ENCODE data around the gene MLKL.
"Not testable (repeated sequence)": the region's sequence is repeated elsewhere in the genome, so short reads cannot be mapped to it uniquely, and the experiment has no call there.

The MLKL gene

GRCh38 chr16:74659041-74659440 is 41.6 kb downstream of the MLKL start:
- in situ Hi-C loops (cut with HindIII; ENCODE audit: low sequenced_read_pairs) = no loop called here
- H3K4me3 ChIP-seq (ENCODE audit: low read depth, low read length) = no peak overlapping the region
- DNase-seq (ENCODE audit: low read depth, low spot score) = no peak
- TF ChIP-seq, protein P1, sequence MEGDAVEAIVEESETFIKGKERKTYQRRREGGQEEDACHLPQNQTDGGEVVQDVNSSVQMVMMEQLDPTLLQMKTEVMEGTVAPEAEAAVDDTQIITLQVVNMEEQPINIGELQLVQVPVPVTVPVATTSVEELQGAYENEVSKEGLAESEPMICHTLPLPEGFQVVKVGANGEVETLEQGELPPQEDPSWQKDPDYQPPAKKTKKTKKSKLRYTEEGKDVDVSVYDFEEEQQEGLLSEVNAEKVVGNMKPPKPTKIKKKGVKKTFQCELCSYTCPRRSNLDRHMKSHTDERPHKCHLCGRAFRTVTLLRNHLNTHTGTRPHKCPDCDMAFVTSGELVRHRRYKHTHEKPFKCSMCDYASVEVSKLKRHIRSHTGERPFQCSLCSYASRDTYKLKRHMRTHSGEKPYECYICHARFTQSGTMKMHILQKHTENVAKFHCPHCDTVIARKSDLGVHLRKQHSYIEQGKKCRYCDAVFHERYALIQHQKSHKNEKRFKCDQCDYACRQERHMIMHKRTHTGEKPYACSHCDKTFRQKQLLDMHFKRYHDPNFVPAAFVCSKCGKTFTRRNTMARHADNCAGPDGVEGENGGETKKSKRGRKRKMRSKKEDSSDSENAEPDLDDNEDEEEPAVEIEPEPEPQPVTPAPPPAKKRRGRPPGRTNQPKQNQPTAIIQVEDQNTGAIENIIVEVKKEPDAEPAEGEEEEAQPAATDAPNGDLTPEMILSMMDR (IDR thresholded peaks at IDR 0.05; ENCODE audit: low read depth, low read length) = no peak

DNA sequence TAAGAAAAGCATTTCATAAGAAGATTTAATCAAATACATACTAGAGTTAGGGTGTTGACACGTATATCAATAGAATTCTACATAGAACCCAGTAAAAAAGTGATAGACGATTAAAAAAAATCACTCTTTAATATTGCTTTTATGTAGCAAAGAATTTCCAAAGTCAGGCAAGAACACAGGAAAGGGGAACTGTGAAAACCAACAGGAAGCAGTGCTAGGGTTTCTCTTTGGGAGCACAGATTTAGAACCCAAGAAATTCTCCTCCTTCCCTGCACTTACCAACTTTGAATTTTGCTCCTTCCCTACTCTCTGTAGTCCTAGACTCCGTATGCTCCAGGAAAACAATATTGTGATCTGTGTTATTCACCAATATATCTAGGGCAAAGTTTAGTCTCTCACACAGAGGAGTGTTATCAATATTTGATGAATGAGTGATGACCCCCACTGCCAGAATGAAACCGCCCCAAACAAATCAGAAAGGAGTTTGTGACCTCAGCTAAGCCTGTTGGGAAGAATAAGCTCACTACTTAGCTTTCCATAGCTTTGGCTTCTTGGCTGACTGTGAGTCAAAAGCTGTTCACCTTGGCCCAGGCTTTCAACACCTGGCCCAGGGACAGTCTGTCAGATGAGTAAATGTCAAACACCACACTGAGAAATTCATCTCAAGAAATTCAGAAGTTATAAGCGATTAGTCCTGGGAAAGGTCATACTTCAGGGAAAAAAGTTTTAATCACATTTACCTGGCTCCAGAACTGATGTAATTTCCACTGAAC is 42.6 kb downstream of the MLKL start:
- in situ Hi-C loops (cut with HindIII; ENCODE audit: low sequenced_read_pairs) = no loop called here
- TF ChIP-seq, protein P1 (IDR thresholded peaks at IDR 0.05; ENCODE audit: low read depth, low read length) = no peak

DNA sequence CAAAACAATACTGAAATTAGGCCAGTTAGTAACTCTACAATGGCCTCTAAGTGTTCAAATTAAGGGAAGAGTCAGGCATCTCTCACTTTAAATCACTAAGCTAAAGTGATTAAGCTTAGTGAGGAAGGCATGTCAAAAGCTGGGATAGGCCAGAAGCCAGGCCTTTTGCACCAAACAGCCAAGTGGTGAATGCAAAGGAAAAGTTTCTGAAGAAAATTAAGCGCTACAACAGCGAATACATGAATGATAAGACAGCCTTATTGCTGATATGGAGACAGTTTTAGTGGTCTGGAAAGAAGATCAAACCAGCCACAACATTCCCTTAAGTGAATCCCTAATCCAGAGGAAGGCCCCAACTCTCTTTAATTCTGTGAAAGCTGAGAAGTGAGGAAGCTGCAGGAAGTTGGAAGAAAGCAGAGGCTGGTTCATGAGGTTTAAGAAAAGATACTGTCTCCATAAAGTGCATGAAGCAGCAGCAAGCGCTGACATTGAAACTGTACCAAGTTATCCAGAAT is 46.1 kb downstream of the MLKL start:
- in situ Hi-C loops (cut with HindIII; ENCODE audit: low sequenced_read_pairs) = no loop called here
- no peak overlapping the region for H3K4me3 ChIP-seq (ENCODE audit: low read depth, low read length)
- TF ChIP-seq, protein P1 (IDR thresholded peaks at IDR 0.05; ENCODE audit: low read depth, low read length) = no peak
- DNase-seq (ENCODE audit: low read depth, low spot score) = no peak

More for the DNA sequence above, 42.6 kb downstream of the MLKL start:
- H3K4me3 ChIP-seq (ENCODE audit: low read depth, low read length) = no peak overlapping the region
- no peak for DNase-seq (ENCODE audit: low read depth, low spot score)

DNA sequence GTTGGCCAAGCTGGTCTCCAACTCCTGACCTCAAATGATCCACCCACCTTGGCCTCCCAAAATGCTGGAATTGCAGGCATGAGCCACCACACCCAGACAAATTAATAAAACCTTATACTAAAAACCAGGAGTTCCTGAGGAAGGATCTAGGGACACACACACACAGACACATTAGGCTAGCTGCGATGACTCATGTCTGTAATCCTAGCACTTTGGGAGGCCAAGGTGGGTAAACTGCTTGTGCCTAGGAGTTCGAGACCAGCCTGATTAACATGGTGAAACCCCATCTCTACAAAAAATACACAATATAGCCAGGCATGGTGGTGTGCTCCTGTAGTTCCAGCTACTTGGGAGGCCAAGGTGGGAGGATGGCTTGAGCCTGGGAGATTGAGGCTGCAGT is 47.8 kb downstream of the MLKL start:
- in situ Hi-C loops (cut with HindIII; ENCODE audit: low sequenced_read_pairs); H3K4me3 ChIP-seq (ENCODE audit: low read depth, low read length): not testable (repeated sequence)
- peak; percentile 9 for DNase-seq (ENCODE audit: low read depth, low spot score)

GRCh38 chr16:74652249-74652648 is 48.4 kb downstream of the MLKL start:
- TF ChIP-seq, protein P1 (IDR thresholded peaks at IDR 0.05; ENCODE audit: low read depth, low read length) = no peak
- no peak overlapping the region for H3K4me3 ChIP-seq (ENCODE audit: low read depth, low read length)
- DNase-seq (ENCODE audit: low read depth, low spot score) = no peak
- in situ Hi-C loops (cut with HindIII; ENCODE audit: low sequenced_read_pairs) = no loop called here

- TF ChIP-seq, protein P1 (IDR thresholded peaks at IDR 0.05; ENCODE audit: low read depth, low read length) = no peak
- in situ Hi-C loops (cut with HindIII; ENCODE audit: low sequenced_read_pairs) = no loop called here
- no peak overlapping the region for H3K4me3 ChIP-seq (ENCODE audit: low read depth, low read length)
- DNase-seq (ENCODE audit: low read depth, low spot score) = no peak
These were observed 48.8 kb downstream of the MLKL start for GRCh38 chr16:74651841-74652240.

DNA sequence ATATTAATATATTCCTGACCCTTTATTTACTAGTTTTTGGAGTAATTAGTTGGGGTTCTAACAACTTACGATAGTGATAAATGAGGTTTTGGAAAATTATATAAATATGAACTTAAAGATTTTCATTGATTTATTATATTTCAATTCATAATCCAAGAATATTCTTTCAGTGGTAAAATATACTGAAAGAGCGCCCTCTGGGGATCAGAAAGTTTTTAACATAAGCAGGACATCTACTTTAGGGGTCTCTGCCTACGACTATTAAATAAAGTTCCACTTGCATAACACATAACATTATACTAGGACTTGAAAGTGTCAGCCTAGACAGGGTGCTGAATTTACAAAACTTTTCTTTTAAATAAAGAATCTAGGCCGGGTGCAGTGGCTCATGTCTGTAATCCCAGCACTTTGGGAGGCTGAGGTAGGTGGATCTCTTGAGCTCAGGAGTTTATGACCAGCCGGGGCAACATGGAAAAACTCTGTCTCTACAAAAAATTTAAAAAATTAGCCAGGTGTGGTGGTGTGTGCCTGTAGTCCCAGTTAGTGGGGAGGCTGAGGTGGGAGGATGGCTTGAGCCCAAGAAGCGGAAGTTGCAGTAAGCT is 49.6 kb downstream of the MLKL start:
- TF ChIP-seq, protein P1 (IDR thresholded peaks at IDR 0.05; ENCODE audit: low read depth, low read length) = peak; percentile 39
- DNase-seq (ENCODE audit: low read depth, low spot score) = peak; percentile 17
- no peak overlapping the region for H3K4me3 ChIP-seq (ENCODE audit: low read depth, low read length)
- in situ Hi-C loops (cut with HindIII; ENCODE audit: low sequenced_read_pairs) = no loop called here

All from astrocyte of the spinal cord (primary cell).